RWPE1 (cell line): ENCODE measurements around the gene SDK2.
"Not testable (repeated sequence)": the region's sequence is repeated elsewhere in the genome, so short reads cannot be mapped to it uniquely, and the experiment has no call there.

Source experiments
- CTCF ChIA-PET: fragments of 350-600 bp; sonication (Branson Sonifier 250); formaldehyde crosslinking; extraction: SDS; loops from one replicate; lab custom pipeline; 2021; lab: Yijun Ruan, JAX
- POLR2A ChIA-PET: fragments of 400-600 bp; formaldehyde crosslinking; extraction: SDS; loops from one replicate; lab custom pipeline; 2020; ENCODE audit warnings: antibody characterized with exemption; ENCODE audit not compliant: low non-redundant PET; lab: Yijun Ruan, JAX
- DNase-seq: peaks from one replicate; pipeline ENCODE4 v3.0.0; 2012; ENCODE audit warnings: low spot score
- H3K27ac ChIP-seq: fragments of 450-650 bp; 2 replicates; pipeline ENCODE4 v1.5.1; 2017
- TF ChIP-seq, protein P1 (sequence below): fragments of 450-650 bp; conservative IDR thresholded peaks from 2 replicates; pipeline ENCODE4 v1.5.1; 2017; ENCODE audit warnings: low read depth, mild to moderate bottlenecking

Gene SDK2

GRCh38 chr17:73371836-73372235, 272.4 kb downstream of the SDK2 start:
- no peak overlapping the region for H3K27ac ChIP-seq
- POLR2A ChIA-PET = no interaction called here
- CTCF ChIA-PET = interaction anchor here (0.6 to 4.1 kb wide), 2 partner anchors 117 to 122 kb away, joined by 3 to 69 read pairs; no protein-coding TSS in a partner anchor
- DNase-seq = no peak
- TF ChIP-seq, protein P1, sequence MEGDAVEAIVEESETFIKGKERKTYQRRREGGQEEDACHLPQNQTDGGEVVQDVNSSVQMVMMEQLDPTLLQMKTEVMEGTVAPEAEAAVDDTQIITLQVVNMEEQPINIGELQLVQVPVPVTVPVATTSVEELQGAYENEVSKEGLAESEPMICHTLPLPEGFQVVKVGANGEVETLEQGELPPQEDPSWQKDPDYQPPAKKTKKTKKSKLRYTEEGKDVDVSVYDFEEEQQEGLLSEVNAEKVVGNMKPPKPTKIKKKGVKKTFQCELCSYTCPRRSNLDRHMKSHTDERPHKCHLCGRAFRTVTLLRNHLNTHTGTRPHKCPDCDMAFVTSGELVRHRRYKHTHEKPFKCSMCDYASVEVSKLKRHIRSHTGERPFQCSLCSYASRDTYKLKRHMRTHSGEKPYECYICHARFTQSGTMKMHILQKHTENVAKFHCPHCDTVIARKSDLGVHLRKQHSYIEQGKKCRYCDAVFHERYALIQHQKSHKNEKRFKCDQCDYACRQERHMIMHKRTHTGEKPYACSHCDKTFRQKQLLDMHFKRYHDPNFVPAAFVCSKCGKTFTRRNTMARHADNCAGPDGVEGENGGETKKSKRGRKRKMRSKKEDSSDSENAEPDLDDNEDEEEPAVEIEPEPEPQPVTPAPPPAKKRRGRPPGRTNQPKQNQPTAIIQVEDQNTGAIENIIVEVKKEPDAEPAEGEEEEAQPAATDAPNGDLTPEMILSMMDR = no peak

GRCh38 chr17:73371285-73371684, 273.0 kb downstream of the SDK2 start:
- POLR2A ChIA-PET = no interaction called here

GRCh38 chr17:73369817-73370490, 274.3 kb downstream of the SDK2 start:
- peak; percentile 82 for DNase-seq
- POLR2A ChIA-PET, H3K27ac ChIP-seq: not testable (repeated sequence)
- TF ChIP-seq, protein P1 = peak; percentile 87
- CTCF ChIA-PET = interaction anchor here (0.6 to 4.1 kb wide), 25 partner anchors 9 to 716 kb away, joined by 3 to 69 read pairs (median 4); partner anchors contain the start of gene CPSF4L

More at GRCh38 chr17:73371285-73371684, 273.0 kb downstream of the SDK2 start:
- no peak overlapping the region for H3K27ac ChIP-seq
- TF ChIP-seq, protein P1 = no peak
- peak; percentile 49 for DNase-seq
- CTCF ChIA-PET = interaction anchor here (2.0 to 4.1 kb wide), 2 partner anchors 61 to 117 kb away, joined by 14 to 69 read pairs; no protein-coding TSS in a partner anchor

- POLR2A ChIA-PET = no interaction called here
- TF ChIP-seq, protein P1 = no peak
- no peak for DNase-seq
- CTCF ChIA-PET = interaction anchor here (0.8 to 4.1 kb wide), 8 partner anchors 9 to 641 kb away, joined by 3 to 69 read pairs (median 10); partner anchors contain the start of gene CPSF4L
- no peak overlapping the region for H3K27ac ChIP-seq
Measured at GRCh38 chr17:73369111-73369521, 275.1 kb downstream of the SDK2 start.

GRCh38 chr17:73368085-73368631, 276.1 kb downstream of the SDK2 start:
- POLR2A ChIA-PET = no interaction called here
- CTCF ChIA-PET = interaction anchor here (0.8 to 2.2 kb wide), 3 partner anchors 48 to 119 kb away, joined by 3 to 22 read pairs (median 4); no protein-coding TSS in a partner anchor
- TF ChIP-seq, protein P1 = no peak
- no peak overlapping the region for H3K27ac ChIP-seq
- no peak for DNase-seq

- ChIA-PET POLR2A (no interaction called here), CTCF (interaction anchor here (0.6 to 2.0 kb wide), 3 partner anchors 54 to 111 kb away, joined by 3 to 6 read pairs (median 6); no protein-coding TSS in a partner anchor)
- TF ChIP-seq, protein P1 = no peak
- no peak overlapping the region for H3K27ac ChIP-seq
- no peak for DNase-seq
Measured at GRCh38 chr17:73365906-73366623, 278.2 kb downstream of the SDK2 start.
